ENCODE results near the gene CLDN24. TPM values are rescaled to one million over a fixed set of nuclear protein-coding genes. Genes with fewer than 3 reads are reported as not detected.

Gene CLDN24
- total RNA-seq, 1 experiment from 2014 or later = not detected

DNA sequence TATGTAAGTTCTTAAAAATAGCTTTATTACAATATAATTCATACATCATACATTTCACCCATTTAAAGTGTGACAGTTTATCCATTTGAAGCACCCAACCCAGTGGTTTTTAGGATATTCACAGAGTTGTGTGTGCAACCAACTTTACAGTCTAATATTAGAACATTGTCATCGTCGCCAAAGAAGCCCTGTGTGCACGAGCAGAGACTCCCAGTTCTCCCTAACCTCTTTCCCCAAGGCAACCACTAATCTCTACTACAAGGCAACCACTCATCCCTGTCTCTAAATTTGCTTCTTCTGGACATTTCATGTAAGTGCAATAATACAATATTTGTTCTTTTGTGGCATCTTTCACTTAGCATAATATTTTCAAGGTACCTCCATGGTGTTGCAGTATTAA lies 49.8 kb downstream of the CLDN24 start:
- Histone ChIP-seq H3T11ph (ENCODE audit: low read length) (no peak overlapping the region), H4K5ac (ENCODE audit: insufficient read length, low read depth, low read length) (no peak overlapping the region), H3K14ac (ENCODE audit: insufficient read depth, low read length) (no peak overlapping the region), H2AK5ac (ENCODE audit: insufficient read length, low read length) (no peak overlapping the region), H3K18ac (ENCODE audit: insufficient read length, low read depth, low read length) (no peak overlapping the region), H3K23me2 (ENCODE audit: insufficient read length, low read depth, low read length, poor library complexity, severe bottlenecking) (no peaks in the 10 kb centered on the region), H3K79me2 (ENCODE audit: insufficient read depth, low read length) (no peaks in the 10 kb centered on the region), H3K27ac (ENCODE audit: insufficient read length, low read depth, low read length) (no peak overlapping the region), H4K8ac (replicated peaks; ENCODE audit: insufficient read length, low read depth, low read length) (no peak overlapping the region), H3K9ac (ENCODE audit: extremely low read depth, insufficient read length, low read length) (no peak overlapping the region), H3K23ac (ENCODE audit: insufficient read length, low read depth, low read length) (no peak overlapping the region), H2BK15ac (ENCODE audit: low read depth, low read length) (no peak overlapping the region), H2BK12ac (ENCODE audit: insufficient read length, low read depth, low read length) (no peak overlapping the region), H3K9me3 (ENCODE audit: control insufficient read depth, low read depth, low read length) (no peaks in the 10 kb centered on the region), H3K4me2 (ENCODE audit: insufficient read depth, insufficient read length, low read length) (no peak overlapping the region), H3K56ac (ENCODE audit: insufficient read length, low read depth, low read length) (no peak overlapping the region), H2BK120ac (ENCODE audit: low read depth, low read length, poor library complexity, severe bottlenecking) (no peak overlapping the region), H2BK20ac (ENCODE audit: low read depth, low read length, poor library complexity, severe bottlenecking) (no peak overlapping the region), H3K4ac (ENCODE audit: low read depth, low read length) (no peak overlapping the region), H3K4me1 (ENCODE audit: insufficient read depth, low read length) (no peaks in the 10 kb centered on the region), H3K27me3 (ENCODE audit: insufficient read depth, low read length) (no peaks in the 10 kb centered on the region), H2AFZ (ENCODE audit: low read length) (no peak overlapping the region), H2BK5ac (ENCODE audit: insufficient read length, low read length) (no peak overlapping the region), H4K20me1 (ENCODE audit: control insufficient read depth, insufficient read depth, insufficient read length) (no peaks in the 10 kb centered on the region), H4K91ac (ENCODE audit: insufficient read length, low read depth, low read length) (no peak overlapping the region), H3K79me1 (ENCODE audit: insufficient read depth, low read depth, low read length, poor library complexity, severe bottlenecking) (no peaks in the 10 kb centered on the region)
- TF ChIP-seq, protein P1, sequence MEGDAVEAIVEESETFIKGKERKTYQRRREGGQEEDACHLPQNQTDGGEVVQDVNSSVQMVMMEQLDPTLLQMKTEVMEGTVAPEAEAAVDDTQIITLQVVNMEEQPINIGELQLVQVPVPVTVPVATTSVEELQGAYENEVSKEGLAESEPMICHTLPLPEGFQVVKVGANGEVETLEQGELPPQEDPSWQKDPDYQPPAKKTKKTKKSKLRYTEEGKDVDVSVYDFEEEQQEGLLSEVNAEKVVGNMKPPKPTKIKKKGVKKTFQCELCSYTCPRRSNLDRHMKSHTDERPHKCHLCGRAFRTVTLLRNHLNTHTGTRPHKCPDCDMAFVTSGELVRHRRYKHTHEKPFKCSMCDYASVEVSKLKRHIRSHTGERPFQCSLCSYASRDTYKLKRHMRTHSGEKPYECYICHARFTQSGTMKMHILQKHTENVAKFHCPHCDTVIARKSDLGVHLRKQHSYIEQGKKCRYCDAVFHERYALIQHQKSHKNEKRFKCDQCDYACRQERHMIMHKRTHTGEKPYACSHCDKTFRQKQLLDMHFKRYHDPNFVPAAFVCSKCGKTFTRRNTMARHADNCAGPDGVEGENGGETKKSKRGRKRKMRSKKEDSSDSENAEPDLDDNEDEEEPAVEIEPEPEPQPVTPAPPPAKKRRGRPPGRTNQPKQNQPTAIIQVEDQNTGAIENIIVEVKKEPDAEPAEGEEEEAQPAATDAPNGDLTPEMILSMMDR (conservative IDR thresholded peaks at IDR 0.05) = no peak
- Mint-ChIP-seq H3K27me3 (ENCODE audit: low read depth) (no peaks in the 10 kb centered on the region), H3K36me3 (ENCODE audit: insufficient read depth in 1 of 3, low read depth in 3 of 3) (peaks cover 64 to 90% (median 88%) of the 10 kb centered on the region in 3 experiments), H3K4me3 (no peak overlapping the region), H3K4me1 (no peaks in the 10 kb centered on the region), H3K27ac (no peak overlapping the region), H3K9me3 (peaks cover 12 to 24% of the 10 kb centered on the region in 2 experiments)
- WGBS (ENCODE audit: extremely low coverage, insufficient read length, low lambda C conversion rate) = no CpG with 5 or more reads among the region's 3 CpGs
- no peak for DNase-seq

Other genes with a start within 250 kb of the CLDN24 start
- 99.3 and 106 TPM in 2 replicates for gene WWC2, start 223.2 kb downstream of the CLDN24 start, total RNA-seq (2021)
- not detected in 2 replicates for gene CLDN22, start 2.1 kb downstream of the CLDN24 start, total RNA-seq (2021)
- gene CDKN2AIP, start 122.2 kb upstream of the CLDN24 start, total RNA-seq (2021) = 23.0 and 24.0 TPM in 2 replicates
- 16.9 and 18.6 TPM in 2 replicates for gene ING2, start 182.6 kb upstream of the CLDN24 start, total RNA-seq (2021)